ENCODE results near the gene NRXN2.

NRXN2 gene

GRCh38 chr11:64611176-64611575, 111.8 kb downstream of the NRXN2 start:
- Histone ChIP-seq H3K4me3 (ENCODE audit: low read length) (no peak overlapping the region), H3K4me2 (ENCODE audit: low read length) (no peak overlapping the region), H3K27me3 (ENCODE audit: control insufficient read depth, low read length) (no peaks in the 10 kb centered on the region), H3K36me3 (ENCODE audit: control insufficient read depth, low read length) (no peaks in the 10 kb centered on the region), H3K9me3 (ENCODE audit: control insufficient read depth, insufficient read depth, low read length) (no peaks in the 10 kb centered on the region), H3F3A (ENCODE audit: control insufficient read depth, insufficient read depth) (no peaks in the 10 kb centered on the region), H3K79me2 (ENCODE audit: control insufficient read depth, low read length) (no peaks in the 10 kb centered on the region), H4K20me1 (ENCODE audit: control insufficient read depth, insufficient read depth, low read depth, low read length) (no peaks in the 10 kb centered on the region), H3K4me1 (ENCODE audit: control insufficient read depth, low read length) (no peaks in the 10 kb centered on the region), H3K27ac (ENCODE audit: low read depth, low read length) (no peak overlapping the region), H3K9me2 (replicated peaks; ENCODE audit: control insufficient read depth, low read length) (no peaks in the 10 kb centered on the region)
- TF ChIP-seq CTCF (IDR thresholded peaks at IDR 0.05; ENCODE audit: low read depth, low read length, poor library complexity, severe bottlenecking) (no peak), EZH2phosphoT487 (IDR thresholded peaks at IDR 0.05; ENCODE audit: borderline replicate concordance, low read length) (no peak)

- H3K27me3 ChIP-seq (ENCODE audit: control insufficient read depth, low read length) = peaks cover 3% of the 10 kb centered on the region; the same call in 1 of the 2 replicates
- no peaks in the 10 kb centered on the region for H3K36me3 ChIP-seq (ENCODE audit: control insufficient read depth, low read length)
- no peak overlapping the region for H3K4me3 ChIP-seq (ENCODE audit: low read length)
- no peaks in the 10 kb centered on the region for H3K9me2 ChIP-seq (replicated peaks; ENCODE audit: control insufficient read depth, low read length)
- H3K79me2 ChIP-seq (ENCODE audit: control insufficient read depth, low read length) = no peaks in the 10 kb centered on the region
- no peak overlapping the region for H3K27ac ChIP-seq (ENCODE audit: low read depth, low read length)
- H4K20me1 ChIP-seq (ENCODE audit: control insufficient read depth, insufficient read depth, low read depth, low read length) = no peaks in the 10 kb centered on the region
- no peaks in the 10 kb centered on the region for H3K9me3 ChIP-seq (ENCODE audit: control insufficient read depth, insufficient read depth, low read length)
- no peak for TF ChIP-seq EZH2phosphoT487 (IDR thresholded peaks at IDR 0.05; ENCODE audit: borderline replicate concordance, low read length)
- no peak for TF ChIP-seq CTCF (IDR thresholded peaks at IDR 0.05; ENCODE audit: low read depth, low read length, poor library complexity, severe bottlenecking)
- no peaks in the 10 kb centered on the region for H3K4me1 ChIP-seq (ENCODE audit: control insufficient read depth, low read length)
- H3F3A ChIP-seq (ENCODE audit: control insufficient read depth, insufficient read depth) = no peaks in the 10 kb centered on the region
- no peak overlapping the region for H3K4me2 ChIP-seq (ENCODE audit: low read length)
Measured at GRCh38 chr11:64610596-64610995, 112.4 kb downstream of the NRXN2 start.

GRCh38 chr11:64609436-64610047, 113.5 kb downstream of the NRXN2 start:
- Histone ChIP-seq H3K4me1 (ENCODE audit: control insufficient read depth, low read length) (no peaks in the 10 kb centered on the region), H3K4me3 (ENCODE audit: low read length) (no peak overlapping the region), H3K9me3 (ENCODE audit: control insufficient read depth, insufficient read depth, low read length) (no peaks in the 10 kb centered on the region), H3K4me2 (ENCODE audit: low read length) (no peak overlapping the region), H3K27ac (ENCODE audit: low read depth, low read length) (no peak overlapping the region), H4K20me1 (ENCODE audit: control insufficient read depth, insufficient read depth, low read depth, low read length) (no peaks in the 10 kb centered on the region), H3K36me3 (ENCODE audit: control insufficient read depth, low read length) (no peaks in the 10 kb centered on the region), H3K27me3 (ENCODE audit: control insufficient read depth, low read length) (peaks cover 8% of the 10 kb centered on the region; the same call in 1 of the 2 replicates), H3K9me2 (replicated peaks; ENCODE audit: control insufficient read depth, low read length) (no peaks in the 10 kb centered on the region), H3K79me2 (ENCODE audit: control insufficient read depth, low read length) (no peaks in the 10 kb centered on the region), H3F3A (ENCODE audit: control insufficient read depth, insufficient read depth) (no peaks in the 10 kb centered on the region)
- TF ChIP-seq CTCF (IDR thresholded peaks at IDR 0.05; ENCODE audit: low read depth, low read length, poor library complexity, severe bottlenecking) = no peak
- no peak for TF ChIP-seq EZH2phosphoT487 (IDR thresholded peaks at IDR 0.05; ENCODE audit: borderline replicate concordance, low read length)
